GM19328 (cell line): ENCODE results near the gene ENSA.
"Not testable (repeated sequence)": the region's sequence is repeated elsewhere in the genome, so short reads cannot be mapped to it uniquely, and the experiment has no call there.

Experiments used
- ATAC-seq: cut with Tn5 transposase; IDR thresholded peaks from one replicate; pipeline ENCODE4 v1.9.1; 2021; ENCODE audit warnings: mild to moderate bottlenecking, moderate library complexity; ENCODE audit not compliant: unreplicated experiment

ENSA gene, protein sequence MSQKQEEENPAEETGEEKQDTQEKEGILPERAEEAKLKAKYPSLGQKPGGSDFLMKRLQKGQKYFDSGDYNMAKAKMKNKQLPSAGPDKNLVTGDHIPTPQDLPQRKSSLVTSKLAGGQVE

DNA sequence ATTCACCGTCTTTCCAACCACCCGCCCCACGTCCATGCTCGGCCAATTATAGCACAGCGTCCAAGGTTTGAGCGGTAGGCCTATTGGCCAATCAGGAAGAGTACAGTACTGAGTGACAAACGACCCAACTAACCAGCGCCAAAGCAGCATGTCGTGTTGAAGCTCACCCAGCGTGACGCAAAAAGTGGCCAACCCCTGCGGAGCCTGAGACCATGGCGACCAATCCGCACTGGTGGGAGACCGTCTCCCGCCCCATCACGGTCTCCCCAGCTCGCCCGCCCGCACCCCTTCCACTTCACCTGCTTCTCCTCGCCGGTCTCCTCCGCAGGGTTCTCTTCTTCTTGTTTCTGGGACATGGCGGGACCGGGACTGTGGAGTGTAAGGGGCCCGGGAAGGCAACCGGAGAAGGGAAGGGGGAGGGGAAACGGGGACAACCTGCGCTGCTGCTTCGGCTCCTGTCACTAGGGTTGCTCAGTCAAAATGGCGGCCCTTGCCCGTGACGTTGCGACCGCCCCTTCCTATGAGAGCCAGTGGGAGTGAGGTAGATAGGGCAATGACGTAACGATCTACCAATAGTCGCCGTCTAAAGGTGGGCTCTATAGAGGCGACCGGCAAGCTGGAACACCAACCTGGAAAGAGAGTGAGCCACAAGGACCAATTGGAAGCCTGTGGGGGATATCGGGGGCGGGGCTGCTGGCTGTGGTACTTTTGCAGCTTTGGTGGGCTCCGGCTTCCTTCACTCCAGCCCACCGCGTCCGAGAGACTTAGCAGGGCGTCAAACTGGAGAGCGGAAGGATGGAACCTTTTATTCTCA lies at the start of gene ENSA:
TSS of gene ENSA (minus strand) at position 498 of the 814 bp plus-strand sequence. CDS start at position 356, 142 bp downstream.
- peak; percentile 87 for ATAC-seq

DNA sequence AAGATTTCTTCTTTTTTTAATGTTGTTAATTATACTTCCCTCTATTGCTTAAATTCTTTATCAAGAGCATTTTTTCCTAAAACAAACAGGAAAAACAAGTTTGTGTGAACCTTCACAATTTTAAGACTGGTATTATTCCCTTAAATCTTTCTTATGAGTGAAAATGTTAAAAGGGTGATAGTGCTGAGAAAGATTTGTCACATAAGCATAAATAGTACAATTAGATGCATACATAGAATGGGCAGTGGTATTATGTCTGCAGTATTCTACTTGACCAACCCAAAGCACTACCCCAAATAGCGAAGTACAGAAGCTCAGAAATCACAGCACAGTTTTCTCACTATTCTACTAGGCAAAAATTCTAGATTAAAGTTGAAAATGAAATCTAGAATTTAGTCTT lies 49.6 kb upstream of the ENSA start:
- ATAC-seq: no peak

DNA sequence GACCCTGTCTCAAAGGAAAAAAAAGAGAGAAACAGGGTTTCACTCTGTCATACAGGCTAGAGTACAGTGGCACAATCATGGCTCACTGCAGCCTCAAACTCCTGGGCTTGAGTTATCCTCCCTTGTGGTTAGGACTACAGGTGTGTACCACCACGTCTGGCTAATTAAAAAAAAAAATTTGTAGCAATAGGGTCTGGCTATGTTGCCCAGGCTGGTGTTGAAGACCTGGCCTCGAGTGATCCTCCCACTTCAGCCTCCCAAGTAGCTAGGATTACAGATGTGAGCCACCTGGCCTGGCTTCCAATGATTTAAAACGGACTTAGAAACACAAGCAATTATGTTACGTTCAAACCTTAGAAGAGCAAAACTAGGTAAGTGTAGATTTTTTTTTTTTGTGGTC lies 45.5 kb upstream of the ENSA start:
- no peak for ATAC-seq

DNA sequence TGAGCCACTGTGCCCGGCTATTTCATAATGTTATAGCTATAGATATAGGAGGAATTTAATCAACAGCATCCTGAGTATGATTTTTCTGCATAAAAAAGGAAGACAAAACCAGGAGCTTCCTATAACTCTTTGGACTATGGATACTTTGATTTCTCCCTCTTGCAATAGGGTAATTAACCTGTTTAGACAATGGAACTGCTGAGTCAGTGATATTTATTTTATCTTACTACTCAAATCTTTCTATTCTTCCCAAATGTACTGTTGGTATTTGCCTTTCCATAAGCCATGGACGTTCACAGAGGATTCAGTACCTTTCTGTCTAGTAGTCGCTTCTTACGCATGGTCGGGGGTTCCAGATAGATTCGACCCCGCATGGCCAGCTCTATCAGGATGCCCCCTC lies 33.9 kb upstream of the ENSA start:
- no peak for ATAC-seq

DNA sequence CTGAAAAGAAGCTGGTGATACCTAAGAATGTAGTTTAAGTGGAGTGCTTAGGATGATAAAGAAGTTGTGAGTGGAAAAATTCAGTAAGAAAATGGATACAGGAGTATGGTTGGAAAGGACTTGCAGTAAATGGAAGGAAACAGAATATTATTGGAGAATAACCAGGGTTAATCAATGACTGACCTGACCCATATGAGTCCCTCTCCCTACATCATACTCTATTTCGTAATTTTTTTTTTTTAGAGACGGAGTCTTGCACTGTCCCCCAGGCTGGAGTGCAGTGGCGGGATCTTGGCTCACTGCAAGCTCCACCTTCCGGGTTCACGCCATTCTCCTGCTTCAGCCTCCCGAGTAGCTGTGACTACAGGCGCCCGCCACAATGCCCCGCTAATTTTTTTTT lies 33.4 kb upstream of the ENSA start:
- ATAC-seq: no peak

DNA sequence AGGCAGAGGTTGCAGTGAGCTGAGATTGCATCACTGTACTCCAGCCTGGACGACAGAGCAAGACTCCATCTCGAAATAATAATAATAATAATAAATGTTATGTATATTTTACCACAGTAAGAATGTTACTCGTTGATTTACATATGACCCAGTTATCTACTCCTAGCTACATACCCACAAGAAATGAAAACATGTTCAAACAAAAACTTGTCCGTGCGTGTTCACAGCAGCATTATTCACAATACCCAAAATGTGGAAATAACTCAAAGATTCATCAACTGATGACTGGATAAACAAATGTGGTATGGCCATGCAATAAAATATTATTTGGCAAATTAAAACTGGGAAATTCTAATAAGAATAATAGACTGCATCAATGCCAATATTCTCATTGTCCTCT lies 31.7 kb upstream of the ENSA start:
- ATAC-seq: no peak

DNA sequence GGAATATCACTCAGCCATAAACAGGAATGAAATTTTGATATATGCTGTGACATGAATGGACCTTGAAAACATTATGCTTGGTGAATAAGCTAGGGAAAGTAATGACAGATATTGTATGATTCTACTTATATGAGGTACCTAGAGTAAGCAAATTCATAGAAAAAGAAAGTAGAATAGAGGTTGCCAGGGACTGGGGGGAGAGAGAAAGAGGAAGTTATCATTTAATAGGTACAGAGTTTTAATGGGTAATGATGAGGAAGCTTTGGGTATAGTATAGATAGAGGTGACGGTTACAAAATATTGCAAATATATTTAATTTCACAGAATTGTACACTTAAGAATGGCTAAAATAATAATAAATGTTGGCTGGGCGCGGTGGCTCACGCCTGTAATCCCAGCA lies 31.2 kb upstream of the ENSA start:
- no peak for ATAC-seq

DNA sequence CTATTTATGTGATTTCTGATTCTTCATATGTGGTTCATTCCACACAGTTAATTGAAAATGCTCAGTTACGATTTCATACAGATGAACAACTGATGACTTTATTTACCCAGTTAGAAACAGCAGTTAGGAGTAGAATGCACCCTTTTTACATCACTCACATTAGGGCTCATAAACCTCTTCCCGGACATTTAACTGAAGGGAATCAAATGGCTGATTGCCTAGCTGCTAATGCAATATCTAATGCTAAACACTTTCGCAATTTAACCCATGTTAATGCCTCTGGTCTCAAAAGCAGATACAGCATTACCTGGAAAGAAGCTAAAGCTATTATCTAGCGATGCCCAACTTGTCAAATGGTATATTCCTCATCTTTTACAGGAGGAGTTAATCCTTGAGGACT lies 27.7 kb upstream of the ENSA start:
- not testable (repeated sequence) for ATAC-seq

DNA sequence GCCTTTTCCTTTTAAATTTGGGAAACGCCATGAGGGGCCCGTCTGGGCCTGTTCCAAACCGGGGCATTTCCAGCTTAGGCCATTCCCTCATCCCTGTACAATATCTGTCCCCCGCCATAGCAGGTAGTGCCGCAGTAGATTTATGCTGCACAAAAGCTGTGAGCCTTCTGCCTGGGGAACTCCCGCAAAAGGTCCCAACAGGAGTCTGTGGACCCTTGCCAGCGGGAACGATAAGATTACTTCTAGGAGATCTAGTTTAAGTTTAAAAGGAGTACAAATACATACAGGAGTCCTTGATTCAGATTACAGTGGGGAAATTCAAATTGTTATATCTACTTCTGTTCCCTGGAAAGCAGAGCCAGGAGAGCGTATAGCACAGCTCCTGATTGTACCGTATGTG lies 25.2 kb upstream of the ENSA start:
- ATAC-seq: not testable (repeated sequence)

DNA sequence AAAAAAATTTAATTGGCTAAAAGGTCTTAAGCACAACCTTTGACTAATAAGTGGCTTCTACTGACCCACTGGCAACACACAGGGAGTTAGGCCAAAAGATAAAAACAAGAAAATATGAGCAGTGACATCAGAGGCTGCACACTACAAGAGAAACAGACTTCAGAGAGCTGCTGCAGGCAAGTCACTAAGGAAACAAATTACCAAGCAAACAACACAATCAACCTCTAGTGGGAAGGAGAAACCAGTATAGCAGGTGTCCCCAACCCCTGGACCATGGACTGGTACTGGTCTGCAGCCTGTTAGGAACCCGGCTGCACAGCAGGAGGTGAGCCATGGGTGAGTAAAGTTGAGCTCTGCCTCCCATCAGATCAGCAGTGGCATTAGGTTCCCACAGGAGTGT lies 20.8 kb upstream of the ENSA start:
- no peak for ATAC-seq

DNA sequence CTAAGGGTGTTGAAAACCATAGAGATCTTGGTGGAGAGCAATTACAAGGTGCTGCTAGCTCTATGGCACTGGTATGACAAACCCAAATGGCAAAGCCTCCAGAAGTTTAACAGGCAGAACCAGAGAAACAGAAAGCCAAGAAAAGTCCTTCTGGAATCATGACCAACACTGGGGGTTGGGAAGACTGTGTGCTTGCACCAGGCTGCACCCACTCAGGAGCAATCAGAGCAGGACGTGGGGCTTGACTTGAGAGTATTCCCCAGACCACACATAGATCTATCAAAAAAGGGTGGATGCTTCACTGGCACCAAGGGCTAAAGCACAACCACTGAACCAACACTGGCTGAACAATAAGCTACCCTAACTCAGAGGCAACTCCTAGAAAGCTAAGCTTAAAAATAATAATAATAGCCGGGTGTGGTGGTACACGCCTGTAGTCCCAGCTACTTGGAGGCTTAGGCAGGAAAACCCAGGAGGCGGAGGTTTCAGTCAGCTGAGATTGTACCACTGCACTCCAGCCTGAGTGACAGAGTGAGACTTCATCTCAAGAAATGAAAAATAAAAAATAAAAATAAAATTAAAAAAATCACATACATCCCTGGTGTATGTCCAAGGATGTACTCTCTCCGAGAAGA lies 20.1 kb upstream of the ENSA start:
- no peak for ATAC-seq

DNA sequence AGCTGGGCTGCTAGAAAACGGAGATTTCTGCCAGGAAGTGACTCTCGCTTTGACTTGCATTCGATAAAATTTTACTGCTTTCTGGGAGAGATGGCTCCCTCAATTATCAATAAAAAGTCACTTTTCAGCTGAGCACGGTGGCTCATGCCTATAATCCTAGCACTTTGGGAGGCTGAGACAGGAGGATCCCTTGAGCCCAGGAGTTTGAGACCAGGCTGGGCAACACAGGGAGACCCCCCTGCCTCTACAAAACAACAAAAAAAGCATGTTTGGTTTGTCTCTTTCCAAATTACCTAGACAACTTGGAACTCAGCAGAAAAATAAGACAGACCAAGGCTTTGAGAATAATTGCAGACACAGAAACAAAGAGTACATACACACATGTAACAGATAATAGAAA lies 12.9 kb upstream of the ENSA start:
- ATAC-seq: no peak

DNA sequence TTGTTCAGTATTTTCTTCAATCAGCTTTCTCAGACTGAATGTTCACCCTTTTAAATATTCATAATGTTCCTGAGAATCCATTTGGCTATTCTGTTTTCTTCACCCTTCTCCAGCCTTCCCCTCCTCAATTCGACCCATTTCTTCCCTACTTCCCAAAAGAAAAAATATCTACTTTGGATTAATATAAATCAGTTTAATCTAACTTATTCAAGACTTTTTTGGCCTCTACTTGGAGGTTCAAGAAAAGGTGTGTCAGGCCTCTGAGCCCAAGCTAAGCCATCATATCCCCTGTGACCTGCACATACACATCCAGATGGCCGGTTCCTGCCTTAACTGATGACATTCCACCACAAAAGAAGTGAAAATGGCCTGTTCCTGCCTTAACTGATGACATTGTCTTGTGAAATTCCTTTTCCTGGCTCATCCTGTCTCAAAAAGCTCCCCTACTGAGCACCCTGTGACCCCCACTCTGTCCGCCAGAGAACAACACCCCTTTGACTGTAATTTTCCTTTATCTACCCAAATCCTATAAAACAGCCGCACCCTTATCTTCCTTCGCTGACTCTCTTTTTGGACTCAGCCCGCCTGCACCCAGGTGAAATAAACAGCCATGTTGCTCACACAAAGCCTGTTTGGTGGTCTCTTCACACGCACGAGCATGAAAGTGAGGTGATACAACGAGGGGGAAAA lies 11.9 kb upstream of the ENSA start:
- not testable (repeated sequence) for ATAC-seq

DNA sequence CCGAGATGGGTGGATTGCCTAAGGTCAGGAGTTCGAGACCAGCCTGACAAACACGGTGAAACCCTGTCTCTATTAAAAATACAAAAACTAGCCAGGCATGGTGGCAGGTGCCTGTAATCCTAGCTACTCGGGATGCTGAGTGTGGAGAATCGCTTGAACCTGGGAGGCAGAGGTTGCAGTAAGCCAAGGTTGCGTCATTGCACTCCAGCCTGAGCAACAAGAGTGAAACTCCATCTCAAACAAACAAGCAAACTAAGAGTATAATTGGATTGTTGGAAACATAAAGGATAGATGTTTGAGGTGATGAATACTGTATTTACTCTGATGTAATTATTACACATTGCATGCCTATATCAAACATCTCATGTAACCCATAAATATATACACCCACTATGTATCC lies 9.0 kb upstream of the ENSA start:
- not testable (repeated sequence) for ATAC-seq

DNA sequence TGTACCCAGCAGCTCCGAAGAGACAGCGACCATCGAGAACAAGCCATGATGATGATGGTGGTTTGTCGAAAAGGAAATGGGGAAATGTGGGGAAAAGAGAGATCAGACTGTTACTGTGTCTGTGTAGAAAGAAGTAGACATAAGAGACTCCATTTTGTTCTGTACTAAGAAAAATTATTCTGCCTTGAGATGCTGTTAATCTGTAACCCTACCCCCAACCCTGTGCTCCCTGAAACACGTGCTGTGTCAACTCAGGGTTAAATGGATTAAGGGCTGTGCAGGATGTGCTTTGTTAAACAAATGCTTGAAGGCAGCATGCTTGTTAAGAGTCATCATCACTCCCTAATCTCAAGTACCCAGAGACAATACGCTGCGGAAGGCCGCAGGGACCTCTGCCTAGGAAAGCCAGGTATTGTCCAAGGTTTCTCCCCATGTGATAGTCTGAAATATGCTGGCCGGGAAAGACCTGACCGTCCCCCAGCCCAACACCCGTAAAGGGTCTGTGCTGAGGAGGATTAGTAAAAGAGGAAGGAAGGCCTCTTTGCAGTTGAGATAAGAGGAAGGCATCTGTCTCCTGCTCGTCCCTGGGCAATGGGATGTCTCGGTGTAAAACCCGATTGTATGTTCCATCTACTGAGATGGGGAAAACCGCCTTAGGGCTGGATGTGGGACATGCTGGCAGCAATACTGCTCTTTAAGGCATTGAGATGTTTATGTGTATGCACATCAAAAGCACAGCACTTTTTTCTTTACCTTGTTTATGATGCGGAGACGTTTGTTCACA lies 5.6 kb upstream of the ENSA start:
- ATAC-seq: not testable (repeated sequence)

DNA sequence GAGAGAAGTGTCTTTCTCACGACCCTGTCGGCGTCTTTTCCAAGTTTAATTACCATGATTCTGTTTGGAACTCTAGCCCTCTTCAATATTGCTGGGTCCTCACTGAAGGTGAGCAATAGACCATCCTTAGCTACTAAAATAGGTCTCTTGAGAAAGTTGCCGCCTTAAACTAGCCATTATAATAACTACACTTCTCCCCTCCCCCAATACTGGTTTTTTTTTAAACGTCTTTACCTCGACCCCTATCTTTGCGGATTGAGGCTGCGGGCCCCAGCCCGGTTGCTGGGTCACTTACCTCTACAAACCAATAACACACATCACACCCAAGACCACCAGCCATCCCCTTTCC lies 672 bp downstream of the ENSA start:
- ATAC-seq: no peak

DNA sequence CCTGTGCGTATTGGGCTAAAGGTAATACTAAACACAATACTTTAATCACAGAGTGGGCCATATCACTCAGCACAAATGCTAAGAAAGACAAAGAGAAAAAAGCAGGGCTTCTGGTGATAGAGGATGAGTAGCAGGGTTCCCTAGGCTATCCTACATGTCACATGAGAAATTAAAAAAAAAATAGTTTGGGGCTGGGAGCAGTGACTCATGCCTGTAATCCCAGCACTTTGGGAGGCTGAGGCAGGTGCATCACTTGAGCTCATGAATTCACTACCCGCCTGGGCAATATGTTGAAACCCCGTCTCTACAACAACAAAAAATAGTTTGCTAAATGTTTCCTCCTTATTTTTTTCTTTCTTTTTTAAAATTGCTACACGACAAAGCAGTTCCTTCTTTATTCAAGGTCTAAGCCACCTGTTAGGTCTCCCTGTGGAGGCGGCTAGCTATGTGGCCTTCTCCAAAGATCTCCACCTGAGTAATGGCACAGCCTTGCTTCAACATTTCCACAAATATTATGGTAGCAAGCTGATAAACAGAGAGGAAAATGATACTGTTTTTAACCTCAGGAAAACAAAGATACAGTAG lies 1.5 kb downstream of the ENSA start:
- no peak for ATAC-seq

DNA sequence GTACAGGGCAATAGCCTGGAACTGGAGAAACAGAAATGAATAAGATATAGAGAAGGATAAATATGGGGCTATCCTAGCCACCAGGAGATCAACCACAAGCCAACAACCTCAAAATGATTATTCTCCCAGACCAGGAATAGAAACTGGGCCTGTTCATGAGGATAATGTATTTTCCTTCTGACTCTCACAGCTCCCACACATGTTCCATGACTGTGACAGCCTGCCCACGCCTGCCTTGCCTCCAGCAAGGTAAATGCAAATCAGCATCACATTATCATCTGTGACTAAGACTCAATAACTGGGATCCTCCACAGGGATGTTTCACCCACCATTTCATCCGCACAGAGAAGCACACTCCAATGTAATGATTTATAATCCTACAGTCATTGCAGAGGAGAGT lies 3.3 kb downstream of the ENSA start:
- ATAC-seq: no peak

DNA sequence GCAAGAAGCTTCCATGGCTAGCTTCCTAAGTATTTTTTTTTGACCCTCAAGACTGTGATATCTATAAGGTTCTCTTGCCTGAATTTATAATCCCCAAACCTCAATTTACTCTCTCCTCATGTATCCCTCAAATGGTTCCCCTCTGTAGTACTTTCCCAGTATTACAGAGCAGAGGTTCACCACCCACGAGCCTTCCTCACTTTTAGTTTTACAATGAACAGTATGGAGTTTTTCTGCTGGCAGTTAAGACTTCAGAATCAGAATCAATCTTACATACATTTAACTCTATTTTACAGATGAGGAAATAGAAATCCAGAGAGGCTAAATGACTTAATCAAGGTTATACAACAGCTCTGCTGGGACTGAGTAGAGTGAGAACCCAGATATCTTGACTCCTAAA lies 4.9 kb downstream of the ENSA start:
- ATAC-seq: not testable (repeated sequence)

DNA sequence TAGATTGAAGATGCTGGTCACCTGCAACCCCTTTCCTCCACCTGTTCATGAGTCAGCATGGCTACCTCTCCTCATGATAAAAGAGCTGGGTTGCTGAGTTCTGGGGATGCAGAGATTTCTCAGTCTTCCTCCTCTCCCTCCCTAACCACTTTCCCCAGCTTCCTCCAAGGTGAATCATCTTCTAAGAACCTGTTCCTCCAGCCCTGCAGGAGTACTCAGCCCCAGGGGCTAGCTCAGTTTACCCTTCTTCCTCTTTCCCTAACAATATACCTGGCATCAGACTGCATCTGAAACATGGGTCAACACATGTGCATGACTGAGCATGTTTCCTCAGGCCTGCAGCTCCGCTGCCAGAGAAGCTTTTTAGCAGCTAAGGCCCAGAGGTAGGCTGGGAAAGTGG lies 5.3 kb downstream of the ENSA start:
- ATAC-seq: not testable (repeated sequence)
